Breast epithelium (tissue), 4 donors: ENCODE measurements around the gene NSD2. TPM values are rescaled to one million over a fixed set of nuclear protein-coding genes. Genes with fewer than 3 reads are reported as not detected.
A peak's percentile ranks its signal among the peaks of the same experiment; 100 is the strongest.

Source experiments
- DNase-seq, 2 donors: peaks; one replicate each; pipeline ENCODE4 v3.0.0-alpha.2; 2019; ENCODE audit warnings: low spot score in 2 of 2
- H3K27ac ChIP-seq, 2 donors: fragments of 200-600 bp; sonication (generic) in 1 of 2; one replicate each; pipeline ENCODE4 v1.5.1; 2016 to 2019; ENCODE audit warnings: mild to moderate bottlenecking in 1 of 2
- H3K27me3 ChIP-seq, 2 donors: fragments of 200-600 bp; sonication (generic) in 1 of 2; one replicate each; pipeline versions ENCODE4 v1.5.1 to v1.6.0; 2017 to 2019; ENCODE audit warnings: control low read depth in 1 of 2, mild to moderate bottlenecking in 1 of 2
- H3K36me3 ChIP-seq: fragments of 200-600 bp; one replicate; pipeline ENCODE4 v1.5.1; 2019
- H3K4me1 ChIP-seq, 2 donors: fragments of 200-600 bp; sonication (generic); one replicate each; pipeline ENCODE4 v1.5.1; 2016 to 2019; ENCODE audit warnings: control low read depth in 1 of 2
- H3K4me3 ChIP-seq, 3 donors: fragments of 200-600 bp; sonication (generic); 1 replicate in 2 of 3; 2 replicates in 1 of 3; pipeline ENCODE4 v1.5.1; 2016 to 2019; ENCODE audit warnings: mild to moderate bottlenecking in 3 of 3, moderate library complexity in 2 of 3
- H3K9me3 ChIP-seq, 2 donors: fragments of 200-600 bp; sonication (generic) in 1 of 2; one replicate each; pipeline ENCODE4 v1.5.1; 2016 to 2019; ENCODE audit warnings: control low read depth in 1 of 2
- POLR2A ChIP-seq: fragments of 450-650 bp; IDR thresholded peaks from one replicate; pipeline ENCODE4 v1.6.1; 2016; ENCODE audit warnings: antibody characterized with exemption, mild to moderate bottlenecking, moderate library complexity
- POLR2AphosphoS5 ChIP-seq, 3 donors: sonication (generic); formaldehyde crosslinking; IDR thresholded peaks; one replicate each; pipeline ENCODE4 v1.6.1; 2017; ENCODE audit warnings: antibody characterized with exemption in 3 of 3
- intact Hi-C: fragments of 100-400 bp; cut with DNase I; formaldehyde crosslinking; loops from one replicate; pipeline ENCODE4 v1.15.1; 2023; ENCODE audit warnings: low total_unique reads
- total RNA-seq, 3 donors: library from RNA; depleted of rRNA; stranded (reverse); fragments of >200 nt; gene quantifications; one replicate each; pipeline ENCODE4 v1.1.0, GENCODE V29; 2016
- TF ChIP-seq, protein P1 (sequence below), 3 donors: fragments of 450-650 bp; IDR thresholded peaks; one replicate each; pipeline ENCODE4 v1.5.1; 2016 to 2017; ENCODE audit warnings: antibody characterized with exemption in 3 of 3, mild to moderate bottlenecking in 3 of 3, moderate library complexity in 3 of 3

The NSD2 gene
- total RNA-seq, 3 donors from 2014 or later, result 24.6 to 36.7 (median 30.8) TPM

DNA sequence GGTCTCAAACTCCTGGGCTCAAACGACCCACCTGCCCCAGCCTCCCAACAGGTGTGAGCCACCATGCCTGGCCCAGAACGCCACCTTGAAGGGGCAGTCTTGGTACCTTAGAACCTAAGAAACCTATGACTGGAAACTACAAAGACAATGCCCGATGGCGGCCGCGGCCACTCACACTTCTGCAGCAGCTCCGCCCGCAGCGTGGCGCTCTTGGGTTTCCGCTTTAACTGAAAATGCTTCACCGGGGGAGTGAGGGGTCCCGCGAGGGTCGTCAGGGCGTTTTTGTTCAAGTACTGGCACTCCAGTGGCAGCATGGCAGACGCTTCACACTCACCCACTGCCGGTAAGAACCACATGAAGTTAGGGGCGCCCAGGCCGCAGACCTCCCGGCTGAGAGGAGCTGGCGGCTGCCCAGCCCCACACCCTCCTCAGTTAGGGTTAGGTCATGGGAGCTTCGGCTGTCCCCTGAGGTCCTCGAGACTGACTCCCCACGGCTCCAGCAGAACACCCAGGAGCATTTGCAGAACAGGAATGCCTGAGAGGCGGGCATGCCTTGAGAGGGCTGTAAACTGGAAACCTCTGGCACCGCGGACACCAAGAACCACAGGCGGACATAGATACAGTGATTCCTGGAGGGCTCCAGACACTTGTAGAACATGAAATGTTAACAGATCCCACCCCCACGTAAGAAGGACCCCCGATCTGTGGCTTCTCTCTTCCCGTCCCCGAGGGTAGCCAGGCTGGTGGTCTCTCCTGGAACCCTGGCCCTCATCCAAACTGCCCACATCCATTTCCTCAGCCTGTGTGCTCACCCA is 118.5 kb downstream of the NSD2 start:
- Histone ChIP-seq H3K9me3 (no peaks in the 10 kb centered on the region), H3K27ac (no peak overlapping the region), H3K4me3 (no peak overlapping the region), H3K4me1 (no peaks in the 10 kb centered on the region), H3K27me3 (no peaks in the 10 kb centered on the region), H3K36me3 (no peaks in the 10 kb centered on the region)
- intact Hi-C loops, result no loop called here
- TF ChIP-seq POLR2A (no peak), POLR2AphosphoS5 (IDR thresholded peaks at IDR 0.05) (no peak)
- TF ChIP-seq, protein P1, sequence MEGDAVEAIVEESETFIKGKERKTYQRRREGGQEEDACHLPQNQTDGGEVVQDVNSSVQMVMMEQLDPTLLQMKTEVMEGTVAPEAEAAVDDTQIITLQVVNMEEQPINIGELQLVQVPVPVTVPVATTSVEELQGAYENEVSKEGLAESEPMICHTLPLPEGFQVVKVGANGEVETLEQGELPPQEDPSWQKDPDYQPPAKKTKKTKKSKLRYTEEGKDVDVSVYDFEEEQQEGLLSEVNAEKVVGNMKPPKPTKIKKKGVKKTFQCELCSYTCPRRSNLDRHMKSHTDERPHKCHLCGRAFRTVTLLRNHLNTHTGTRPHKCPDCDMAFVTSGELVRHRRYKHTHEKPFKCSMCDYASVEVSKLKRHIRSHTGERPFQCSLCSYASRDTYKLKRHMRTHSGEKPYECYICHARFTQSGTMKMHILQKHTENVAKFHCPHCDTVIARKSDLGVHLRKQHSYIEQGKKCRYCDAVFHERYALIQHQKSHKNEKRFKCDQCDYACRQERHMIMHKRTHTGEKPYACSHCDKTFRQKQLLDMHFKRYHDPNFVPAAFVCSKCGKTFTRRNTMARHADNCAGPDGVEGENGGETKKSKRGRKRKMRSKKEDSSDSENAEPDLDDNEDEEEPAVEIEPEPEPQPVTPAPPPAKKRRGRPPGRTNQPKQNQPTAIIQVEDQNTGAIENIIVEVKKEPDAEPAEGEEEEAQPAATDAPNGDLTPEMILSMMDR (IDR thresholded peaks at IDR 0.05), result no peak
- DNase-seq, result peak in 1 of 2 donors; percentile 13

DNA sequence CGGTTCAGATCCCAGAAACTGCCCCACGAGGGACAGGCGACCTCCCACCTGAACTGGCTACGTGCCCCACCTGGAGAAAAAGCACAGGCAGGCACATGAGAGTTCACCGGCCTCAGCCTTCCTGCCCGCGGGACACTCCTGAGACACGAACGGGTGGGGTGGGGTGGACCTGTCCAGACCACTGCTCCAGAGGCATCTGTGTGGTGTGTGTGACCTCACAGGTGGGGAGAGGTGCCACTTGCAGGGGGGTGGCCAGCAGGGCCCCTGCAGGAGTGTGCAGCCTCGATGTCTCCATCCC is 119.1 kb downstream of the NSD2 start:
- TF ChIP-seq POLR2AphosphoS5 (IDR thresholded peaks at IDR 0.05) (no peak), POLR2A (no peak)
- TF ChIP-seq, protein P1 (IDR thresholded peaks at IDR 0.05), result no peak
- Histone ChIP-seq H3K27ac (no peak overlapping the region), H3K4me1 (no peaks in the 10 kb centered on the region), H3K4me3 (no peak overlapping the region), H3K27me3 (no peaks in the 10 kb centered on the region), H3K36me3 (no peaks in the 10 kb centered on the region), H3K9me3 (no peaks in the 10 kb centered on the region)
- intact Hi-C loops, result no loop called here
- peak in 1 of 2 donors; percentile 13 for DNase-seq

DNA sequence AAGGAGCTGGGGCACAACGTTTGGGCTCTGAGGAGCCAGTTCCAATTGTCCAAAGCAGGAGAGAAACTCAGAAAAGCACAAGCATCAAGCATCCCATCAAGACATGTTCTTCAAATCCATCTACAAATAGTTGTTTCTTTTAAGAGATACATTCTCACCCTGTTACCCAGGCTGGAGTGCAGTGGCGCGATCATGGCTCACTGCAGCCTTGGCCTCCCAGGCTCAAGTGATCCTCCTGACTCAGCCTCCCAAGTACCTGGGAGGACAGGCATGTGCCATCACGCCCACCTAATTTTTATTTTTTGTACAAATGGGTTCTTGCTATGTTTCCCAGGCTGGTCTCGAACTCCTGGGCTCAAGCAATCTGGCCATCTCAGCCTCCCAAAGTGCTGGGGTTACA is 119.5 kb downstream of the NSD2 start:
- no peak overlapping the region for H3K4me3 ChIP-seq
- no peaks in the 10 kb centered on the region for H3K36me3 ChIP-seq
- DNase-seq, result peak in 1 of 2 donors; percentile 13

DNA sequence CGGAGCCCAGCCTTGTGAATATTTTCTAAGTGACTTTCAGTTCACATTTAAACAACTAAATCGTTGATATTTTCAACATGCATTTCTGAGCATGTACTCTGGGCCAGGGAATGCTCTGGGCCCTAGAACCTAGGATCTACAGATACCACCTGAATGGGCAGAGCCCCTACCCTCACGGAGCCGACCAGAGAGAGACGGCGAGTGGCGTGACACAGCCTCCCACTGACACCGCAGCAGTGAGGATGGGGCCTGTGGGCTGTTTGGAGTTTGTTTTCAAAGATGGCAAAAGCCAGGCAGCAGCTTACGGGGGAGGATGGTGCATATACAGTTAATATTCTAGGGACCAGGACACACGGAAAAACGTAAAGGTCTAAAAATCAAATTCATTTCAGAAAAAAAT is 119.9 kb downstream of the NSD2 start:
- TF ChIP-seq POLR2A, result no peak

More for the DNA sequence above, 119.5 kb downstream of the NSD2 start:
- TF ChIP-seq POLR2A, result no peak
- TF ChIP-seq POLR2AphosphoS5 (IDR thresholded peaks at IDR 0.05), result no peak
- TF ChIP-seq, protein P1 (IDR thresholded peaks at IDR 0.05), result no peak
- intact Hi-C loops, result no loop called here
- H3K27ac ChIP-seq, result no peak overlapping the region
- no peaks in the 10 kb centered on the region for H3K9me3 ChIP-seq
- no peaks in the 10 kb centered on the region for H3K27me3 ChIP-seq
- no peaks in the 10 kb centered on the region for H3K4me1 ChIP-seq

DNA sequence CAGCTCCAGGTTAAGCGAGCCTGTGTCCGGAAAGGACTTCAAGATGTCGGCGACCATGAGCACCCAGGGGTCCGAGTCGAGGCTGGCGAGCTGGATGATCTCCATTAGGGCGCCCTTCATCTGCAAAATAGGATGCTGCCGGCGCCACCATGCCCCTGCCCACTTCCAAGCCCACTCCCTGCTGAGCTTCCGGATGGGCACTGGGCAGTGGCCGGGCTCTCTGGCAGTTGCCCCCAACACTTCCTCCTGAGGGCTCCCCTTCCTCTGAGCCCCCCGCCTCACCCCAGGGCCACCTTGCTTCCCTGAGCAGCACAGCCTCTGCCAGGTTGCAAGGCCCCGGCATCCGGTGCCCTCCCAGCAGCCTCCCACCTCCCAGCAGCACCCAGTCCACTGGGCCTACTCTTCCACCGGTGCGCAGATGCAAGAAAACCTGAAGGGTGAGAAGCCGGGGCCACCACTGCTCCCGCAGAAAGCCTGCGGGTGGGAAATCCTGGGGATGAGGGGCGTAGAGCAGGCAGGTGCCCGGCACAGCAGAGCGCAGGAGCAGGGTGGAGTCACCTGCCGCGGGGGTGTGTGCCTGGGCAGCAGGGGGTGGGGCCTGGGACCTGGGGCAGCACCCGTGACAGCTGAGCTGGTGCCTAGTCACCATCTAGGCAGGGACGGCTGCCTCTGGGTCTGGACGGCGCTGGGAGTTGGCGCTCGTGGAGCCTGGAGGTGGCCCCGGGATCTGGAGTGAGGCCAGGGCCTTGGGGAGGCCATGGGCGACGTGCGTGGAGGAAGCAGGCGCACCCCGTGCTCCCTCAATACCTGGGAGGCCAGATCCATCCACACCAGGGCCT is 120.6 kb downstream of the NSD2 start:
- Histone ChIP-seq H3K36me3 (no peaks in the 10 kb centered on the region), H3K4me1 (no peaks in the 10 kb centered on the region), H3K9me3 (no peaks in the 10 kb centered on the region), H3K27me3 (no peaks in the 10 kb centered on the region), H3K27ac (peak overlapping the region; percentile 80 to 81), H3K4me3 (peak overlapping the region in 2 of 3 donors; percentile 38 to 59)
- intact Hi-C loops, result no loop called here
- TF ChIP-seq POLR2A (no peak), POLR2AphosphoS5 (IDR thresholded peaks at IDR 0.05) (peak in 1 of 3 donors; percentile 53)
- DNase-seq, result peak in 1 of 2 donors; percentile 64

More for the DNA sequence above, 119.9 kb downstream of the NSD2 start:
- no peak overlapping the region for H3K27ac ChIP-seq
- H3K4me1 ChIP-seq, result no peaks in the 10 kb centered on the region
- no peaks in the 10 kb centered on the region for H3K27me3 ChIP-seq
- H3K36me3 ChIP-seq, result no peaks in the 10 kb centered on the region
- H3K9me3 ChIP-seq, result no peaks in the 10 kb centered on the region
- intact Hi-C loops, result no loop called here
- no peak overlapping the region for H3K4me3 ChIP-seq
- DNase-seq, result no peak
